Neuronal stem cell (in vitro differentiated cells): ENCODE data around the gene ABLIM2.

ENCODE experiments used
- DNase-seq: peaks from one replicate; pipeline ENCODE4 v3.0.0-alpha.2; 2013; ENCODE audit warnings: low spot score
- H2AFZ ChIP-seq: one replicate; pipeline ENCODE4 v1.6.1; 2013; ENCODE audit warnings: mild to moderate bottlenecking, low read length, inconsistent platforms
- H2AK5ac ChIP-seq: 2 replicates; pipeline ENCODE4 v1.6.1; 2013; ENCODE audit warnings: low read depth, mild to moderate bottlenecking, inconsistent platforms, low read length, moderate library complexity, mixed read lengths
- H2BK120ac ChIP-seq: 2 replicates; pipeline ENCODE4 v1.6.1; 2013; ENCODE audit warnings: low read depth, mild to moderate bottlenecking, inconsistent platforms, low read length, moderate library complexity, mixed read lengths
- H2BK12ac ChIP-seq: one replicate; pipeline ENCODE4 v1.6.1; 2013; ENCODE audit warnings: low read length, inconsistent platforms
- H2BK15ac ChIP-seq: 2 replicates; pipeline ENCODE4 v1.6.1; 2013; ENCODE audit warnings: mild to moderate bottlenecking, low read length, inconsistent platforms, mixed read lengths
- H2BK5ac ChIP-seq: one replicate; pipeline ENCODE4 v1.6.1; 2013; ENCODE audit warnings: inconsistent platforms, mild to moderate bottlenecking, low read length, moderate library complexity
- H3K14ac ChIP-seq: one replicate; pipeline ENCODE4 v1.6.1; 2013; ENCODE audit warnings: low read length, inconsistent platforms
- H3K18ac ChIP-seq: 2 replicates; pipeline ENCODE4 v1.6.1; 2013; ENCODE audit warnings: low read length, inconsistent platforms
- H3K23ac ChIP-seq: 2 replicates; pipeline ENCODE4 v1.6.1; 2013; ENCODE audit warnings: low read depth, mild to moderate bottlenecking, mixed read lengths, low read length, inconsistent platforms; ENCODE audit not compliant: poor library complexity
- H3K27ac ChIP-seq: replicated peaks from 3 replicates; pipeline ENCODE4 v1.5.1; 2013; ENCODE audit warnings: low read length, inconsistent platforms
- H3K27me3 ChIP-seq, 3 experiments: 2 replicates each; pipeline ENCODE4 v1.6.1; 2013; ENCODE audit warnings: low read length in 3 of 3, mild to moderate bottlenecking in 2 of 3, inconsistent platforms in 1 of 3, low read depth in 1 of 3, mixed read lengths in 1 of 3, moderate library complexity in 1 of 3; ENCODE audit not compliant: control insufficient read depth in 3 of 3, insufficient read depth in 3 of 3
- H3K36me3 ChIP-seq, 2 donors: replicated peaks in 1 of 2; 2 replicates each; pipeline ENCODE4 v1.6.1; 2013; ENCODE audit warnings: low read length in 2 of 2; ENCODE audit not compliant: control insufficient read depth in 2 of 2, insufficient read depth in 2 of 2
- H3K4ac ChIP-seq: 2 replicates; pipeline ENCODE4 v1.6.1; 2013; ENCODE audit warnings: inconsistent platforms, mild to moderate bottlenecking, low read length, moderate library complexity
- H3K4me1 ChIP-seq, 2 donors: 1 replicate in 1 of 2; 2 replicates in 1 of 2; pipeline ENCODE4 v1.6.1; 2013; ENCODE audit warnings: low read length in 2 of 2, low read depth in 1 of 2; ENCODE audit not compliant: control insufficient read depth in 2 of 2, insufficient read depth in 1 of 2
- H3K4me2 ChIP-seq: one replicate; pipeline ENCODE4 v1.6.1; 2013; ENCODE audit warnings: mild to moderate bottlenecking, low read length, inconsistent platforms; ENCODE audit not compliant: insufficient read depth, poor library complexity, severe bottlenecking
- H3K4me3 ChIP-seq, 2 donors: 2 replicates each; pipeline ENCODE4 v1.5.1; 2013; ENCODE audit warnings: low read length in 2 of 2, mild to moderate bottlenecking in 2 of 2, inconsistent platforms in 1 of 2, moderate library complexity in 1 of 2
- H3K79me1 ChIP-seq: one replicate; pipeline ENCODE4 v1.6.1; 2013; ENCODE audit warnings: low read depth, mild to moderate bottlenecking, inconsistent platforms, low read length, moderate library complexity
- H3K9ac ChIP-seq: one replicate; pipeline ENCODE4 v1.6.1; 2013; ENCODE audit warnings: mild to moderate bottlenecking, low read depth, low read length, inconsistent platforms; ENCODE audit not compliant: poor library complexity
- H3K9me3 ChIP-seq, 2 donors: replicated peaks in 1 of 2; 2 replicates each; pipeline versions ENCODE3 to v1.6.1; 2013; ENCODE audit warnings: low read length in 2 of 2, mild to moderate bottlenecking in 2 of 2, inconsistent platforms in 1 of 2, low read depth in 1 of 2, mixed read lengths in 1 of 2, moderate library complexity in 1 of 2; ENCODE audit not compliant: control insufficient read depth in 2 of 2, insufficient read depth in 1 of 2
- H4K8ac ChIP-seq: one replicate; pipeline ENCODE4 v1.6.1; 2013; ENCODE audit warnings: low read depth, mild to moderate bottlenecking, inconsistent platforms, low read length, moderate library complexity
- H4K91ac ChIP-seq: one replicate; pipeline ENCODE4 v1.6.1; 2013; ENCODE audit warnings: low read length, low read depth, mild to moderate bottlenecking, inconsistent platforms; ENCODE audit not compliant: poor library complexity
- WGBS, 2 donors: extraction: QIAGEN DNeasy Blood & Tissue Kit; methylation state at CpG; one replicate each; pipeline ENCODE4 v1.1.7; 2013; ENCODE audit warnings: missing lambda C conversion rate in 2 of 2, mixed read lengths in 1 of 2; ENCODE audit not compliant: insufficient read length in 2 of 2, insufficient replicate concordance in 1 of 2; ENCODE audit errors: extremely low coverage in 2 of 2; 5-methylcytosine and 5-hydroxymethylcytosine counted together

The ABLIM2 gene

GRCh38 chr4:8147231-8147970 lies 11.2 kb downstream of the ABLIM2 start:
- Histone ChIP-seq H2AK5ac (peak overlapping the region; percentile 80), H3K79me1 (peaks cover 3% of the 10 kb centered on the region), H2BK120ac (no peak overlapping the region), H2BK15ac (peak overlapping the region; percentile 9), H3K14ac (peak overlapping the region; percentile 64), H2AFZ (no peak overlapping the region), H4K8ac (peak overlapping the region; percentile 31), H3K4me3 (no peak overlapping the region), H3K4me2 (no peak overlapping the region), H3K4me1 (peaks cover 5% of the 10 kb centered on the region in 2 donors), H2BK5ac (no peak overlapping the region), H3K9me3 (no peaks in the 10 kb centered on the region), H2BK12ac (no peak overlapping the region), H3K4ac (no peak overlapping the region), H3K27me3 (peaks cover 0 to 75% (median 0%) of the 10 kb centered on the region in 3 experiments), H3K9ac (peak overlapping the region; percentile 16), H3K18ac (peak overlapping the region; percentile 51), H4K91ac (no peak overlapping the region), H3K36me3 (no peaks in the 10 kb centered on the region), H3K27ac (no peak overlapping the region), H3K23ac (no peak overlapping the region)
- no peak for DNase-seq
- no CpG with 5 or more reads among the region's 19 CpGs for WGBS, 2 donors

GRCh38 chr4:8146157-8146556 lies 12.5 kb downstream of the ABLIM2 start:
- peaks cover 1% of the 10 kb centered on the region for H3K79me1 ChIP-seq
- no peak overlapping the region for H4K91ac ChIP-seq
- WGBS, 2 donors = no CpG with 5 or more reads among the region's 9 CpGs
- H3K14ac ChIP-seq = no peak overlapping the region
- H3K36me3 ChIP-seq = no peaks in the 10 kb centered on the region
- no peak overlapping the region for H2AFZ ChIP-seq
- no peak overlapping the region for H2BK5ac ChIP-seq
- H2BK120ac ChIP-seq = no peak overlapping the region
- H2BK15ac ChIP-seq = no peak overlapping the region
- no peak overlapping the region for H3K4ac ChIP-seq
- peaks cover 5% of the 10 kb centered on the region in 2 donors for H3K4me1 ChIP-seq
- no peak overlapping the region for H3K18ac ChIP-seq
- H3K4me2 ChIP-seq = no peak overlapping the region
- no peak overlapping the region for H3K9ac ChIP-seq
- H3K27me3 ChIP-seq = peaks cover 0 to 72% (median 0%) of the 10 kb centered on the region in 3 experiments
- H2AK5ac ChIP-seq = no peak overlapping the region
- no peak for DNase-seq
- no peak overlapping the region for H2BK12ac ChIP-seq
- H3K27ac ChIP-seq = no peak overlapping the region
- no peak overlapping the region for H3K23ac ChIP-seq
- H3K9me3 ChIP-seq = no peaks in the 10 kb centered on the region
- H4K8ac ChIP-seq = no peak overlapping the region
- H3K4me3 ChIP-seq = no peak overlapping the region

GRCh38 chr4:8144359-8144758 lies 14.3 kb downstream of the ABLIM2 start:
- Histone ChIP-seq H3K79me1 (peaks cover 1% of the 10 kb centered on the region), H3K27me3 (peaks cover 0 to 54% (median 0%) of the 10 kb centered on the region in 3 experiments), H3K9ac (no peak overlapping the region), H2AFZ (peak overlapping the region; percentile 56), H2BK120ac (no peak overlapping the region), H3K4me2 (no peak overlapping the region), H2BK5ac (no peak overlapping the region), H2BK12ac (no peak overlapping the region), H3K36me3 (no peaks in the 10 kb centered on the region), H3K27ac (no peak overlapping the region), H4K91ac (no peak overlapping the region), H4K8ac (no peak overlapping the region), H3K4ac (no peak overlapping the region), H3K14ac (no peak overlapping the region), H3K23ac (no peak overlapping the region), H3K4me1 (peaks cover 5% of the 10 kb centered on the region in 2 donors), H2AK5ac (peak overlapping the region; percentile 49), H3K4me3 (no peak overlapping the region), H3K9me3 (peaks cover 0 to 2% of the 10 kb centered on the region in 2 donors), H3K18ac (peak overlapping the region; percentile 72), H2BK15ac (no peak overlapping the region)
- no CpG with 5 or more reads among the region's 15 CpGs for WGBS, 2 donors
- DNase-seq = no peak

GRCh38 chr4:8143392-8144140 lies 15.0 kb downstream of the ABLIM2 start:
- Histone ChIP-seq H3K23ac (no peak overlapping the region), H2AFZ (no peak overlapping the region), H2BK5ac (no peak overlapping the region), H3K4me3 (no peak overlapping the region), H3K14ac (peak overlapping the region; percentile 5), H3K4me1 (peaks cover 5% of the 10 kb centered on the region in 2 donors), H3K27me3 (peaks cover 0 to 50% (median 0%) of the 10 kb centered on the region in 3 experiments), H3K9me3 (peaks cover 0 to 2% of the 10 kb centered on the region in 2 donors), H3K27ac (no peak overlapping the region), H2BK120ac (no peak overlapping the region), H2BK15ac (no peak overlapping the region), H4K8ac (no peak overlapping the region), H2BK12ac (no peak overlapping the region), H3K36me3 (no peaks in the 10 kb centered on the region), H3K4ac (no peak overlapping the region), H3K18ac (peak overlapping the region; percentile 28), H3K9ac (no peak overlapping the region), H3K79me1 (peaks cover 1% of the 10 kb centered on the region), H4K91ac (no peak overlapping the region), H2AK5ac (peak overlapping the region; percentile 49), H3K4me2 (no peak overlapping the region)
- no peak for DNase-seq
- WGBS, 2 donors = no CpG with 5 or more reads among the region's 11 CpGs
